HepG2 (cell line): ENCODE results near the gene MCU. TPM values are rescaled to one million over a fixed set of nuclear protein-coding genes. Genes with fewer than 3 reads are reported as not detected.

Experiments
- ARID4A ChIP-seq: sonication (generic); formaldehyde crosslinking; IDR thresholded peaks from 2 replicates; pipeline ENCODE4 v1.5.0; 2020; ENCODE audit warnings: mild to moderate bottlenecking, missing genetic modification reagents, borderline replicate concordance
- BRD4 ChIP-seq: sonication (generic); formaldehyde crosslinking; IDR thresholded peaks from 2 replicates; pipeline ENCODE4 v1.4.0; 2020; ENCODE audit warnings: missing genetic modification reagents
- GATAD1 ChIP-seq: IDR thresholded peaks from 2 replicates; pipeline ENCODE4 v1.6.1; 2016; ENCODE audit warnings: missing genetic modification reagents, missing compliant biosample characterization
- HIC2 ChIP-seq: sonication (generic); formaldehyde crosslinking; IDR thresholded peaks from 2 replicates; pipeline ENCODE4 v1.9.0; 2022; ENCODE audit warnings: low read depth, missing genetic modification reagents
- LRRFIP1 ChIP-seq: sonication (generic); formaldehyde crosslinking; conservative IDR thresholded peaks from 2 replicates; pipeline ENCODE4 v1.4.0; 2020; ENCODE audit warnings: missing genetic modification reagents
- RORA ChIP-seq: sonication (generic); formaldehyde crosslinking; IDR thresholded peaks from 2 replicates; pipeline ENCODE4 v1.5.0; 2020; ENCODE audit warnings: mild to moderate bottlenecking, missing genetic modification reagents, moderate library complexity
- SNAPC2 ChIP-seq: sonication (generic); formaldehyde crosslinking; IDR thresholded peaks from 2 replicates; pipeline ENCODE4 v1.8.1; 2022; ENCODE audit warnings: mild to moderate bottlenecking, missing genetic modification reagents
- SPEN ChIP-seq: sonication (generic); formaldehyde crosslinking; IDR thresholded peaks from 2 replicates; pipeline ENCODE4 v1.5.1; 2020; ENCODE audit warnings: low read depth, mild to moderate bottlenecking, missing genetic modification reagents
- YEATS4 ChIP-seq: sonication (generic); formaldehyde crosslinking; IDR thresholded peaks from 2 replicates; pipeline ENCODE4 v1.4.0; 2020; ENCODE audit warnings: missing genetic modification reagents, borderline replicate concordance
- polyA plus RNA-seq, 8 experiments: library from polyadenylated mRNA; depleted of rRNA in 3 of 8; stranded (reverse) in 7 of 8; unstranded in 1 of 8; fragments of >200 nt; fragmentation: Illumina TruSeq in 4 of 8; extraction: Trizol in 4 of 8; gene quantifications; 2 replicates each; pipeline versions ENCODE4 v1.2.1 to v1.2.3, GENCODE V29; 2011 to 2016; ENCODE audit warnings: low read depth in 4 of 8, missing spikeins in 1 of 8, mixed read lengths in 1 of 8; ENCODE audit not compliant: insufficient read depth in 1 of 8
- total RNA-seq, 5 experiments: library from RNA; depleted of rRNA; stranded (reverse); fragments of >200 nt; fragmentation: Illumina TruSeq; extraction: Trizol; gene quantifications; 2 replicates each; pipeline ENCODE4 v1.2.3, GENCODE V29; 2016; ENCODE audit warnings: low read depth in 1 of 5

Gene MCU
- total and polyA plus RNA-seq, 2 of the 13 experiments (the other 11 are each of a cell fraction or from before 2014, with no cell fraction given): 25.9 to 64.5 TPM

- TF ChIP-seq GATAD1 (CRISPR knock-in tag) (no peak), YEATS4 (CRISPR knock-in tag) (no peak), SPEN (CRISPR knock-in tag) (no peak), SNAPC2 (CRISPR knock-in tag) (no peak), HIC2 (CRISPR knock-in tag) (no peak), ARID4A (CRISPR knock-in tag) (no peak), BRD4 (CRISPR knock-in tag) (no peak), LRRFIP1 (CRISPR knock-in tag) (no peak), RORA (CRISPR knock-in tag) (no peak)
- TF ChIP-seq, all 625 proteins: peak for 0
Measured at GRCh38 chr10:72796042-72796441, 104.1 kb downstream of the MCU start (continued).
